Measurements from ENCODE around the gene BNC2.
"Not testable (repeated sequence)": the region's sequence is repeated elsewhere in the genome, so short reads cannot be mapped to it uniquely, and the experiment has no call there.

The BNC2 gene

GRCh38 chr9:16509997-16510396 is 360.5 kb downstream of the BNC2 start:
- DNase-seq, result no peak

- no peak for DNase-seq
Observed at GRCh38 chr9:16505199-16505598, 365.3 kb downstream of the BNC2 start.

- no peak for DNase-seq
Observed at GRCh38 chr9:16501726-16502125, 368.7 kb downstream of the BNC2 start.

- no peak for DNase-seq
Observed at GRCh38 chr9:16501141-16501540, 369.3 kb downstream of the BNC2 start.

- DNase-seq, result no peak
Observed at GRCh38 chr9:16500386-16500785, 370.1 kb downstream of the BNC2 start.

GRCh38 chr9:16499892-16500291 is 370.6 kb downstream of the BNC2 start:
- no peak for DNase-seq

- DNase-seq, result no peak
Observed at GRCh38 chr9:16496908-16497307, 373.6 kb downstream of the BNC2 start.

GRCh38 chr9:16487915-16488314 is 382.6 kb downstream of the BNC2 start:
- no peak for DNase-seq

GRCh38 chr9:16485575-16486321 is 384.7 kb downstream of the BNC2 start:
- DNase-seq, result no peak

GRCh38 chr9:16485160-16485559 is 385.3 kb downstream of the BNC2 start:
- no peak for DNase-seq

- no peak for DNase-seq
Observed at GRCh38 chr9:16484744-16485143, 385.7 kb downstream of the BNC2 start.

GRCh38 chr9:16484180-16484579 is 386.3 kb downstream of the BNC2 start:
- DNase-seq, result no peak

GRCh38 chr9:16482764-16483163 is 387.7 kb downstream of the BNC2 start:
- DNase-seq, result no peak

- not testable (repeated sequence) for DNase-seq
Observed at GRCh38 chr9:16480584-16480983, 389.9 kb downstream of the BNC2 start.

GRCh38 chr9:16475996-16476395 is 394.5 kb downstream of the BNC2 start:
- no peak for DNase-seq

GRCh38 chr9:16475257-16475656 is 395.2 kb downstream of the BNC2 start:
- no peak for DNase-seq

- no peak for DNase-seq
Observed at GRCh38 chr9:16469184-16469583, 401.3 kb downstream of the BNC2 start.

- no peak for DNase-seq
Observed at GRCh38 chr9:16461851-16462250, 408.6 kb downstream of the BNC2 start.

GRCh38 chr9:16461137-16461840 is 409.2 kb downstream of the BNC2 start:
- no peak for DNase-seq

GRCh38 chr9:16460696-16461095 is 409.8 kb downstream of the BNC2 start:
- no peak for DNase-seq

- no peak for DNase-seq
Observed at GRCh38 chr9:16459421-16460148, 410.9 kb downstream of the BNC2 start.

GRCh38 chr9:16458696-16459420 is 411.6 kb downstream of the BNC2 start:
- no peak for DNase-seq
